GM12891 (cell line): Measurements from ENCODE around the gene NKD1.

ENCODE experiments used
- POLR2A ChIP-seq: IDR thresholded peaks from 2 replicates; pipeline ENCODE4 v1.6.1; 2011; ENCODE audit warnings: low read depth, low read length, control low read depth
- TAF1 ChIP-seq: IDR thresholded peaks from 2 replicates; pipeline ENCODE4 v1.6.1; 2011; ENCODE audit warnings: low read depth, low read length, control low read depth

DNA sequence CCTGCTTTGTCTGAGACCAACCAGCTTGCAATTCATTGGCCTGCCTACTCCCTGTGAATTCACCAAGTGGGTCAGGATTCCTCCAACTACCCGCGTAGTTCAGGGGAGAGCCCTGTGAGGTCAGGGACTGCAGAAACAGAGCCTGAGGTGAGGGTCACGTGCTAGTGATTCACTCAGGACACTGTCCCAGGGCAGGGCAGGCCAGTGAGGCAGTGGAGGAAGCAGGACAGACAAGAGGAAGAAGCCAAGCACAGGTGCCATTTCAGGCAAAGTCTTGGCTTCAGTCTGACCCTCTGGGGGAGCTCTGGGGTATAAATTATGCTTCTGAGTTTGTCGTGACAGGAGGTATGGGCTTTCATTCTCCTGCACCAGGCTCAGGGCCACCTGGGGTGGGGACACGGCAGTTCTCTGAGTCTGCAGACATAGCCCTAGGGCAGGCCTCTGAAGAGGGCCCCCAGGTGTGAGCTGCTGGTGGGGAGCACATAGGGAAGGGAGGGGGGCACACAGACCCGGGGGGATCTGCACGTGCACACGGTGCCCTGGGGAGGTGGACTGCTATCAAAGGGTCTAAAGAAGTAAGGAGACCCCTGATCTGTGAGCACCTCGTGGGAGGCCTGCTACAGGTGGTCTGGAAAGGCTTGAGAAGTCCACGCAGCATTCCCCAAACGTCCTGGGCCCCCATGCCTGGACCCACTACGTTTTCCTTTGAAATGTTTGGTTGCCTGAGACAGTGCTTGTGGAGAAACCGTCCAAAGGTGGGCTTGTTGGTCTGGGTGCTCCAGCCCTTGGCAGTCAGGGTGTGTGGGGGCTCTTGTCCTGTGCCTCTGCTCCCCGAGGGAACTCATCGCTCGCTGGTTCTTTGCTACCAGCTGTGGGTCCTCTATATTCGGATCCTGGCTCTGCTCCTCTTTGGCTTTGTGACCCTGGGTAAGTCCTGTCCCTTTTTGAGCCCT is 46.4 kb downstream of the NKD1 start:
- TF ChIP-seq POLR2A, result no peak
- no peak for TF ChIP-seq TAF1
